Germinal center (tissue), 1 donor: ENCODE results near the gene KCNQ2.
"Not testable (repeated sequence)": the region's sequence is repeated elsewhere in the genome, so short reads cannot be mapped to it uniquely, and the experiment has no call there.

Experiments
- DNase-seq: peaks from one replicate; pipeline ENCODE4 v3.0.0; 2012; ENCODE audit warnings: mixed read lengths, low spot score

The KCNQ2 gene

GRCh38 chr20:63385819-63386218 is 86.6 kb downstream of the KCNQ2 start:
- no peak for DNase-seq

GRCh38 chr20:63384336-63384735 is 88.1 kb downstream of the KCNQ2 start:
- DNase-seq = no peak

- no peak for DNase-seq
Measured at GRCh38 chr20:63383556-63383955, 88.9 kb downstream of the KCNQ2 start.

- no peak for DNase-seq
Measured at GRCh38 chr20:63382551-63383300, 89.7 kb downstream of the KCNQ2 start.

GRCh38 chr20:63381781-63382431 is 90.5 kb downstream of the KCNQ2 start:
- DNase-seq = peak; percentile 78

GRCh38 chr20:63380346-63380870 is 92.0 kb downstream of the KCNQ2 start:
- DNase-seq = no peak

- not testable (repeated sequence) for DNase-seq
Measured at GRCh38 chr20:63379872-63380271, 92.6 kb downstream of the KCNQ2 start.

GRCh38 chr20:63379296-63379695 is 93.2 kb downstream of the KCNQ2 start:
- DNase-seq = no peak

GRCh38 chr20:63378626-63379025 is 93.8 kb downstream of the KCNQ2 start:
- no peak for DNase-seq

- DNase-seq = no peak
Measured at GRCh38 chr20:63377951-63378381, 94.5 kb downstream of the KCNQ2 start.

GRCh38 chr20:63377256-63377941 is 95.1 kb downstream of the KCNQ2 start:
- no peak for DNase-seq

- no peak for DNase-seq
Measured at GRCh38 chr20:63376283-63377250, 95.9 kb downstream of the KCNQ2 start.

GRCh38 chr20:63375438-63375837 is 97.0 kb downstream of the KCNQ2 start:
- no peak for DNase-seq

- DNase-seq = no peak
Measured at GRCh38 chr20:63374504-63374903, 98.0 kb downstream of the KCNQ2 start.

- no peak for DNase-seq
Measured at GRCh38 chr20:63373996-63374395, 98.5 kb downstream of the KCNQ2 start.

GRCh38 chr20:63372971-63373885 is 99.2 kb downstream of the KCNQ2 start:
- no peak for DNase-seq

GRCh38 chr20:63371291-63371865 is 101.1 kb downstream of the KCNQ2 start:
- no peak for DNase-seq

GRCh38 chr20:63370618-63371187 is 101.8 kb downstream of the KCNQ2 start:
- DNase-seq = no peak

- DNase-seq = no peak
Measured at GRCh38 chr20:63369724-63370617, 102.5 kb downstream of the KCNQ2 start.
